RWPE2 (cell line): ENCODE measurements around the gene GPR27.

Experiments used
- ATAC-seq: fragments of 200-7000 bp; cut with Tn5 transposase; 3 replicates; pipeline ENCODE4 v1.9.1; 2021; ENCODE audit warnings: low read depth
- DNase-seq: peaks from one replicate; pipeline ENCODE4 v3.0.0-alpha.2; 2020; ENCODE audit warnings: low spot score
- H3K27ac ChIP-seq: fragments of 450-650 bp; 2 replicates; pipeline ENCODE4 v1.5.1; 2017; ENCODE audit warnings: mild to moderate bottlenecking; ENCODE audit not compliant: poor library complexity, severe bottlenecking
- H3K27me3 ChIP-seq: fragments of 250-450 bp; sonication (Bioruptor Pico); 2 replicates; pipeline ENCODE4 v1.5.1; 2021; ENCODE audit warnings: mild to moderate bottlenecking, moderate library complexity; ENCODE audit not compliant: insufficient read depth, poor library complexity, severe bottlenecking
- H3K36me3 ChIP-seq: fragments of 250-450 bp; sonication (Bioruptor Pico); 2 replicates; pipeline ENCODE4 v1.5.1; 2020; ENCODE audit warnings: low read depth, mild to moderate bottlenecking, moderate library complexity
- H3K4me1 ChIP-seq: fragments of 250-450 bp; sonication (Bioruptor Pico); 2 replicates; pipeline ENCODE4 v1.5.1; 2021; ENCODE audit warnings: mild to moderate bottlenecking, moderate library complexity; ENCODE audit not compliant: insufficient read depth, poor library complexity, severe bottlenecking
- H3K4me3 ChIP-seq: fragments of 250-450 bp; sonication (Bioruptor Pico); 2 replicates; pipeline ENCODE4 v1.5.1; 2021; ENCODE audit warnings: mild to moderate bottlenecking, moderate library complexity; ENCODE audit not compliant: severe bottlenecking
- H3K9me3 ChIP-seq: fragments of 250-450 bp; sonication (Bioruptor Pico); 2 replicates; pipeline ENCODE4 v1.5.1; 2021; ENCODE audit warnings: mild to moderate bottlenecking, moderate library complexity; ENCODE audit not compliant: severe bottlenecking
- CTCF ChIP-seq: fragments of 450-650 bp; IDR thresholded peaks from one replicate; pipeline ENCODE4 v1.5.1; 2017; ENCODE audit warnings: mild to moderate bottlenecking, moderate library complexity; ENCODE audit not compliant: poor library complexity, severe bottlenecking

GPR27 gene

GRCh38 chr3:71718072-71718471 lies 35.6 kb upstream of the GPR27 start:
- Histone ChIP-seq H3K4me1 (no peaks in the 10 kb centered on the region), H3K27ac (no peak overlapping the region), H3K27me3 (no peaks in the 10 kb centered on the region), H3K4me3 (no peak overlapping the region), H3K9me3 (no peaks in the 10 kb centered on the region), H3K36me3 (no peaks in the 10 kb centered on the region)
- DNase-seq, result no peak
- no peak for ATAC-seq
- no peak for TF ChIP-seq CTCF

GRCh38 chr3:71721002-71721401 lies 32.7 kb upstream of the GPR27 start:
- H3K4me1 ChIP-seq, result peaks cover 8% of the 10 kb centered on the region
- H3K4me3 ChIP-seq, result no peak overlapping the region
- H3K27me3 ChIP-seq, result no peaks in the 10 kb centered on the region
- no peaks in the 10 kb centered on the region for H3K9me3 ChIP-seq
- no peaks in the 10 kb centered on the region for H3K36me3 ChIP-seq
- TF ChIP-seq CTCF, result no peak
- H3K27ac ChIP-seq, result no peak overlapping the region
- no peak for ATAC-seq
- DNase-seq, result no peak

- Histone ChIP-seq H3K27ac (no peak overlapping the region), H3K9me3 (no peaks in the 10 kb centered on the region), H3K4me1 (peaks cover 8% of the 10 kb centered on the region), H3K4me3 (no peak overlapping the region), H3K36me3 (no peaks in the 10 kb centered on the region), H3K27me3 (no peaks in the 10 kb centered on the region)
- ATAC-seq (no peak), DNase-seq (no peak)
- no peak for TF ChIP-seq CTCF
Observed at GRCh38 chr3:71721651-71722157, 32.0 kb upstream of the GPR27 start.

- TF ChIP-seq CTCF, result no peak
- DNase-seq (no peak), ATAC-seq (no peak)
- H3K4me1 ChIP-seq, result peaks cover 8% of the 10 kb centered on the region
- no peak overlapping the region for H3K4me3 ChIP-seq
- H3K27ac ChIP-seq, result no peak overlapping the region
- H3K9me3 ChIP-seq, result no peaks in the 10 kb centered on the region
- no peaks in the 10 kb centered on the region for H3K36me3 ChIP-seq
- no peaks in the 10 kb centered on the region for H3K27me3 ChIP-seq
Observed at GRCh38 chr3:71722693-71723092, 31.0 kb upstream of the GPR27 start.

GRCh38 chr3:71723452-71724170 lies 30.0 kb upstream of the GPR27 start:
- Histone ChIP-seq H3K27me3 (no peaks in the 10 kb centered on the region), H3K9me3 (no peaks in the 10 kb centered on the region), H3K4me3 (no peak overlapping the region), H3K36me3 (no peaks in the 10 kb centered on the region), H3K4me1 (peaks cover 8% of the 10 kb centered on the region), H3K27ac (no peak overlapping the region)
- ATAC-seq, result no peak
- TF ChIP-seq CTCF, result no peak
- no peak for DNase-seq
